ENCODE measurements around the gene DOCK9.

DOCK9 gene

DNA sequence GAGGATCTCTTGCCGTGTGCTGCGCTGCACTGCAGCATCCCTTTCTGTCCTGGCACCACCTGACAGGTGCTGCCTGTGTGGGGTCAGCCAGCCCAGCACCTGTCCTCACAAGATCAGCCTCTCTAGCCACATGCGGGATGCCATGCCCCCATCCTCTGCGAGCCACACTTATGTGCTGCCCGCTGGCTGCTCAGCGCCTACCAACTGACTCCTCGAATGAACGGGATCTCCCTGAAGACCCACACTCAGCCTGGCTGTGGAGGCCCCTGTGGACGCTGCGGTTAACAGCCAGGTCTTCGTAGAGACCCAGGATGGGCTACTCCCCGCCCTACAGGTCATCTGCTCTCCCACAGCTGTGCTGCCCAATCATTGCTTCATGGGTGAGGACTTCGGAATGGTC, 106.1 kb downstream of the DOCK9 start:
- Histone ChIP-seq H3K36me3 (ENCODE audit: control insufficient read depth, insufficient read depth, low read length) (no peaks in the 10 kb centered on the region), H3K9ac (ENCODE audit: low read length) (no peak overlapping the region)

DNA sequence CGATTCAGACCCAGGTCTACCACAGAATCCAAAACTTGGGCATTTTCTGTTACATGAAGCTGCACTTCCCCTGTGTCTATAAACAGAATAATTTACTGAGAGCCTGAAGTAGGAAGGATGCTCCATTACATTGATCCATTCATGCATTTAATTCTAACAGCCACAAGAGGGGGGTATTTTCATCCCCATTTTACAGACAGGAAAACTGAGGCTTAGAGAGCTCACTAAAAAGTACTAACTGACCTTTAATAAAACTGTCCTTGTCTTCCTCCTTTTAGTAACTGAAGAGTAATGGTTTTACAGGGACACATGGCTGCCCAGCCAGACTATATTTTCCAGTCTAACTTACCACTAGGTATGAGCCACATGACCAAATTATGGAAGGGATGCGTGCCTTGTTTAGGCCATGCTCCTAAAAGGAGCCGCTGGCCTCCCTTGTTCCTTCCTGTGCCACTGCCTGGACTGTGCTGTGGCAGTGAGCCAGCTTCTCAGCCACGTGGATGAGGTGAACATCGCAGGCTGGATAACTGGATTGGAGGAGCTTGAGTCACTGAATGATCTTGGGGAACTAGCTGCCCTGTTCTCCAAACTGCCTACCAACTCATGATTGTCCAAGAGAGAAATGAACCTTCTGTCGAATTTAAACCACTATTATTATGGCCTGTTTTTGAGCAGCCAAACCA, 108.3 kb downstream of the DOCK9 start:
- no peaks in the 10 kb centered on the region for H3K36me3 ChIP-seq (ENCODE audit: control insufficient read depth, insufficient read depth, low read length)
- no peak overlapping the region for H3K9ac ChIP-seq (ENCODE audit: low read length)

More for the DNA sequence above, 106.1 kb downstream of the DOCK9 start:
- no peak overlapping the region for H3K4me3 ChIP-seq (ENCODE audit: low read length)
- no peaks in the 10 kb centered on the region for H3K4me1 ChIP-seq (ENCODE audit: control insufficient read depth, insufficient read depth, low read length)
- no peaks in the 10 kb centered on the region for H3K9me3 ChIP-seq (ENCODE audit: control insufficient read depth, low read length)
- H3K27me3 ChIP-seq (ENCODE audit: control insufficient read depth, insufficient read depth, low read length): no peaks in the 10 kb centered on the region

DNA sequence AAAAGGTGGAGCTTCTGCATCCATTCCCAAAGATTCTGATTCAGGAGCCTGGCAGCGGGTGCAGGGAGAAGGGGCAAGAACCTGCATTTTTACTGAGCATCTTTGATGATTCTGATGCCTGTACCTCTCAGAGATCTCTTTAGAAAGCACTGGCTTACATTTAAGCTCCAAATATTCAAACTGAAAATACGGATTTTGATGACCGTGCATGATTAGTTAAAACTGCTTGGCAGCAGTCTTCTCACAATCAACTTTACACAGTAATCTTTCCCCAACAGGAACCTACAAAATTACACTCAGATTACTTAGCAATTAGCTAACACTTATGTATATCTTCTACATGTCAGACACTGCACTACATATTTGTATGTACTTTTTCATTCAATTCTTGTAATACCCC, 108.9 kb downstream of the DOCK9 start:
- no peaks in the 10 kb centered on the region for H3K9me3 ChIP-seq (ENCODE audit: control insufficient read depth, low read length)
- no peaks in the 10 kb centered on the region for H3K27me3 ChIP-seq (ENCODE audit: control insufficient read depth, insufficient read depth, low read length)
- H3K4me3 ChIP-seq (ENCODE audit: low read length): no peak overlapping the region
- no peak overlapping the region for H3K9ac ChIP-seq (ENCODE audit: low read length)
- no peaks in the 10 kb centered on the region for H3K4me1 ChIP-seq (ENCODE audit: control insufficient read depth, insufficient read depth, low read length)
- no peaks in the 10 kb centered on the region for H3K36me3 ChIP-seq (ENCODE audit: control insufficient read depth, insufficient read depth, low read length)

More for the DNA sequence above, 108.3 kb downstream of the DOCK9 start:
- no peaks in the 10 kb centered on the region for H3K27me3 ChIP-seq (ENCODE audit: control insufficient read depth, insufficient read depth, low read length)
- H3K4me3 ChIP-seq (ENCODE audit: low read length): no peak overlapping the region
- H3K9me3 ChIP-seq (ENCODE audit: control insufficient read depth, low read length): no peaks in the 10 kb centered on the region
- no peaks in the 10 kb centered on the region for H3K4me1 ChIP-seq (ENCODE audit: control insufficient read depth, insufficient read depth, low read length)

DNA sequence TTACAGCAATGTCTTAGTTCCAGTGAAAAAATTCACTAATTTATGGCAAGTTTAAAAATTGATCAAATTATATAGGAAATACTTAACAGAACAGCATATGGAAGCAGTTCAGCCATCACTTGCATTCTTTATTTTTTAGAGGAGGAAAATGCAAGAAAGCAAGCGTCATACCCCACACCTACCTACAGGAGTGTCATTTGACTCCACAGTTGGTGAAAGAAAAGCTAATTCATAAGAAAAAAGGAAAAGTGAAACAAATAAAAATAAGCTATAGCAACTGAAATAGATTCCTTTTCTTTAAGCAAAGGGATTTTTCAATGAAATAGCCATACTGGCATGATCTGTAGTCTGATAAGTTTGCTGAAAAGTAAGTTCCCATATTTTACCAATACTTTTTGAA, 111.0 kb downstream of the DOCK9 start:
- no peaks in the 10 kb centered on the region for H3K27me3 ChIP-seq (ENCODE audit: control insufficient read depth, insufficient read depth, low read length)
- H3K36me3 ChIP-seq (ENCODE audit: control insufficient read depth, insufficient read depth, low read length): no peaks in the 10 kb centered on the region
- H3K4me1 ChIP-seq (ENCODE audit: control insufficient read depth, insufficient read depth, low read length): no peaks in the 10 kb centered on the region
- no peaks in the 10 kb centered on the region for H3K9me3 ChIP-seq (ENCODE audit: control insufficient read depth, low read length)
- H3K9ac ChIP-seq (ENCODE audit: low read length): no peak overlapping the region
- no peak overlapping the region for H3K4me3 ChIP-seq (ENCODE audit: low read length)

DNA sequence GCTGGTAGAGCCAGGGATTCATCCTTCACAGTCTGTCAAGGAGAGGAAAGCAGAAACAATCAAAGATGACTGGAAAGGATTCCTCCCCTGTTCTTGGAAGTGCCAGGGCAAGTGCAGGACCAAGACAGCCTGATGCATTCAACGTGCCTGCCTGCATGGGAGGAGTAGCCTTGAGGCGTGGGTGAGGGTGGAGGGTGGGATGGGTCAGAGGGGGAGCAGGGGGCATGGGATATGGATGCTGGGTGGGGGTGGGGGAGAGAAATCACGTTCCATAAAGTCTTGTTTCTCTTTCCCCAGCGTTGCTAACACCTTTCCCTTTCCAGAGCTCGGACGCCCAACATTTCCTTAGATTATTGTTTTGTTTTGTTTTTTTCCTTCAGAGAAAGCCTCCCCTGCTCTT, 117.4 kb downstream of the DOCK9 start:
- no peaks in the 10 kb centered on the region for H3K36me3 ChIP-seq (ENCODE audit: control insufficient read depth, insufficient read depth, low read length)
- no peaks in the 10 kb centered on the region for H3K27me3 ChIP-seq (ENCODE audit: control insufficient read depth, insufficient read depth, low read length)
- H3K9me3 ChIP-seq (ENCODE audit: control insufficient read depth, low read length): no peaks in the 10 kb centered on the region
- no peak overlapping the region for H3K4me3 ChIP-seq (ENCODE audit: low read length)
- H3K9ac ChIP-seq (ENCODE audit: low read length): no peak overlapping the region
- no peaks in the 10 kb centered on the region for H3K4me1 ChIP-seq (ENCODE audit: control insufficient read depth, insufficient read depth, low read length)

DNA sequence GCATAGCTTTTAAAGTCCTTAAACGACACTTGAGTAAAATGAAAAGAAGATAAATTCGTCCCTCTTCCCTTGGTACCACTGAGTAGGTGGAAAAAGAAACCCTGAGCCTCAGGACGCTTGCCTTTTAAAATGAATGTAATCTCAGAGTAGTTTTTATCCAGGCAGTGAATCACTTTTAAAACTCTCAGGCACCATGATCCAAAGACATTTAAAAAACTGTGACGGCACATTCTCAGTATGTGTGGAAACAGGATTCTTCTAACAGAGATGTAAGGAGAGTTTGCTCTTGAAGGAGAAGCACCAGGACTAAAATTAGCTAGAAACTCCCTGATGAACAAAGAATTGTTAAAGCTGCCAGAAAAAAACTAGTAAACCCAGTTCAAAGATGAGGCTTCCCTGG, 119.7 kb downstream of the DOCK9 start:
- no peaks in the 10 kb centered on the region for H3K36me3 ChIP-seq (ENCODE audit: control insufficient read depth, insufficient read depth, low read length)
- no peaks in the 10 kb centered on the region for H3K4me1 ChIP-seq (ENCODE audit: control insufficient read depth, insufficient read depth, low read length)
- H3K27me3 ChIP-seq (ENCODE audit: control insufficient read depth, insufficient read depth, low read length): no peaks in the 10 kb centered on the region
- H3K9ac ChIP-seq (ENCODE audit: low read length): no peak overlapping the region
- H3K9me3 ChIP-seq (ENCODE audit: control insufficient read depth, low read length): no peaks in the 10 kb centered on the region
- H3K4me3 ChIP-seq (ENCODE audit: low read length): no peak overlapping the region

DNA sequence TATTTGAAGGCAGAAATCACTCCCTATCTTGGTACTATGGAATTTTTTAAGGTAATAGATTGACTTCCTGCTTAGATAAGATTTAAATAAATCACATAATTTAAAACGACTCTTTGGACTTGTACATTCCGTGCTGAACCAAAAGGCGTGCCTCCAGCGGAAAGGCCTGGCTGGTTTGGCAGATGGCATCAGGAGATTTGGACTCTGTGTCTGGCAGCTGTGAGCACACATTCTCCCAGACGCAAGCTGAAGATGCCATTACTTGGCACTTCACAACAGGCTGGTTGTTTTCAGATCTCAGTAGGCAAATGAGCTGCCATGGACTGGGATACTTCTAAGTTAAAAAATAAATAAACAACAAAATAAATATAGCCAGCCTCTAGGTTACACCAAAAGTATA, 120.9 kb downstream of the DOCK9 start:
- H3K9ac ChIP-seq (ENCODE audit: low read length): no peak overlapping the region
- H3K36me3 ChIP-seq (ENCODE audit: control insufficient read depth, insufficient read depth, low read length): no peaks in the 10 kb centered on the region
- no peaks in the 10 kb centered on the region for H3K4me1 ChIP-seq (ENCODE audit: control insufficient read depth, insufficient read depth, low read length)
- no peaks in the 10 kb centered on the region for H3K9me3 ChIP-seq (ENCODE audit: control insufficient read depth, low read length)
- H3K4me3 ChIP-seq (ENCODE audit: low read length): no peak overlapping the region
- H3K27me3 ChIP-seq (ENCODE audit: control insufficient read depth, insufficient read depth, low read length): no peaks in the 10 kb centered on the region

DNA sequence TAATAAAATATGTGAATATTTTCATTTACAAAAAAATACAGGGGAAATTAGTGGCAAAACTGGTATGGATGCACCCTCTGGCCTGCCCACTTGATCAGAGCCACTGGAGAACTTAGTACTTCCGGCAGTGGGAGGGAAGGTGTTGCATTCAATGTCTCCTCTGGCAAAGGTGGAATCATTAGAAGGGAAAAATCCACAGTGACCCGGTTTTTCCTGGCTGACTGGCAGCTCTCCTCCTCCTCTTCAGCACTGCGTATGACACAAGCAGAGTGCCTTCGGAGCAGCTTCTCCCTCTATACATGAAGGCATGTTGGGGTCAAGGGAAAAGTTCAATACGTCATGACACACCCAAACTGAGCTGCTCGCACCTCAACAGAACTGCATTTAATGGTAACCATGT, 123.4 kb downstream of the DOCK9 start:
- Histone ChIP-seq H3K9me3 (ENCODE audit: control insufficient read depth, low read length) (no peaks in the 10 kb centered on the region), H3K27me3 (ENCODE audit: control insufficient read depth, insufficient read depth, low read length) (no peaks in the 10 kb centered on the region), H3K4me3 (ENCODE audit: low read length) (no peak overlapping the region), H3K9ac (ENCODE audit: low read length) (no peak overlapping the region), H3K36me3 (ENCODE audit: control insufficient read depth, insufficient read depth, low read length) (no peaks in the 10 kb centered on the region), H3K4me1 (ENCODE audit: control insufficient read depth, insufficient read depth, low read length) (no peaks in the 10 kb centered on the region)

DNA sequence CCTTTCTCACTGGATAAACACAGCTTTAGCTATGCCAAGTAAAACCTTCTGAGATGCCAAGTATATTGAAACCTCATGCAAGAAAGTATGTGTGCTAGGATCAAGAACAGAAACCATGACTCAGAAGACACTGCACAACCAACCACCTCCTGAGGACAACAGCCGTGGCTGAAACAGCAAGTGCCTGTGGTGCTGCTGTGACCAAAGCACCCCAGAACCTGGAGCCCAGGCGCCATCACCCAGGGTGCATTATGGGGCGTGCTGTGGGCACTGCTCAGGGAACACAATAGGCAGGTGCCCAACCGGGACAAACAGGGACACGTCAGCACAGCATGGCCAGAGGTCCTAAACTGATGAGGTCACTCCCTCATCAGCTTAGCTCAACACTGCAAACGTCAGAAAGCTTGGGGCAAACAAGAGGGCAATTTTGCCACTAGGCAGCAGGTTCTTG, 124.1 kb downstream of the DOCK9 start:
- Histone ChIP-seq H3K4me3 (ENCODE audit: low read length) (no peak overlapping the region), H3K9ac (ENCODE audit: low read length) (no peak overlapping the region), H3K36me3 (ENCODE audit: control insufficient read depth, insufficient read depth, low read length) (no peaks in the 10 kb centered on the region), H3K9me3 (ENCODE audit: control insufficient read depth, low read length) (no peaks in the 10 kb centered on the region), H3K4me1 (ENCODE audit: control insufficient read depth, insufficient read depth, low read length) (no peaks in the 10 kb centered on the region), H3K27me3 (ENCODE audit: control insufficient read depth, insufficient read depth, low read length) (no peaks in the 10 kb centered on the region)

DNA sequence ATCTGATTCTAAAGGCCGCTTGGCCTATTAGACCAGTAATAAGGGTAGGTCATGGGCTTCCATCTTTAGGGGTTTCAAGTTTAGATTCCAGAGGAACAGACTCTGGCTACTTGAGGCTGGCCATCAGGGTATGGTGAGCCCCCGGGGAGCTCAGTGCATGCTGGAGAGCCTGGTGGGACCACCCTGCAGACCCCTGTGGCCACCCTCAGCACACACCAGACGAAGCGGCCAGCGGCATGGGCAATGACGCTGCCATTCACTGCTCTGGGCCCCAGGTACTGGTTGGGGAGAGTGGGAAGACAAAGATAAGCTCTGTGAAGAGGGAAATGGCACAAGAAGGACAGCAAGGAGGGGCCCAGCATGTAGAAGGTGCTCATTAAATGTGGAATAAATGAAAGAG, 126.6 kb downstream of the DOCK9 start:
- Histone ChIP-seq H3K4me1 (ENCODE audit: control insufficient read depth, insufficient read depth, low read length) (no peaks in the 10 kb centered on the region), H3K9me3 (ENCODE audit: control insufficient read depth, low read length) (no peaks in the 10 kb centered on the region), H3K4me3 (ENCODE audit: low read length) (no peak overlapping the region), H3K36me3 (ENCODE audit: control insufficient read depth, insufficient read depth, low read length) (no peaks in the 10 kb centered on the region), H3K9ac (ENCODE audit: low read length) (no peak overlapping the region), H3K27me3 (ENCODE audit: control insufficient read depth, insufficient read depth, low read length) (no peaks in the 10 kb centered on the region)

DNA sequence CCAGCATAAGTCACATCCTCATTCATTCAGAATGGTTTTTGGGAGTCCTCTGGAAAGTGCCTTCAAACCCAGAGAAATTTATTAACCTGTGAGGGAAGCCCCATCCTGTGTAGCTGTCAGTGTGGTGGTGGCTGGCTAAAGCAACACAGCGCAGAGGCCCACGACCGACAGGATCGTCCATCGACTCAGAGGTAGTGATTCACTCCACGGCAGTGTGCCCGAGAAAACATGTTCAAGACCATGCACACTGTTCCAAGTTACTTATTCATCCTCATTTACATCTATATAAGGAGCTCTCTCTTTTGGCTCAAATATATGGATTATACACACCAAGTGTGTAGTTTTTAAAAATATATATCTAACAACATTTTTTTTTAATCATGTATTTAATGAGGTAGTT, 129.1 kb downstream of the DOCK9 start:
- Histone ChIP-seq H3K9ac (ENCODE audit: low read length) (no peak overlapping the region), H3K4me3 (ENCODE audit: low read length) (no peak overlapping the region), H3K4me1 (ENCODE audit: control insufficient read depth, insufficient read depth, low read length) (no peaks in the 10 kb centered on the region), H3K9me3 (ENCODE audit: control insufficient read depth, low read length) (no peaks in the 10 kb centered on the region), H3K27me3 (ENCODE audit: control insufficient read depth, insufficient read depth, low read length) (no peaks in the 10 kb centered on the region), H3K36me3 (ENCODE audit: control insufficient read depth, insufficient read depth, low read length) (no peaks in the 10 kb centered on the region)

DNA sequence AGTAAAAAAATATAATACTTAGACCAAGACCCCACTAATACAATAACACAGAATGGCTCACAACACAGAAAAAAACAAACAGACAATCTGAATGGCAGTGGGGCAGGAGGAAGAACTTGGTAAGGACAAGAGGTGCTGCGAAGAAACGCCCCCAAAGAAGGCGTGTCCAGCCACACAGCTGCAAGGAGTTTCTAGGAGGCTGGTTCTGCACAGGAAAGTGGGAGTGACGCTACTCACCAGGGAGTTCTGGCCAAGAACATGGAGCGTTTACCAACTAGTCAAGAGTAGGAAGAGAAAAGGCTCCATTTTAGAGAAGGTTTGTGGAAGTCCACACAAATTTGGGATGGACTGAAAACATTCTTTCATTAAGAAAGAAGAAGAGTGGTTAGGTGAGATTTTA, 130.1 kb downstream of the DOCK9 start:
- Histone ChIP-seq H3K4me3 (ENCODE audit: low read length) (no peak overlapping the region), H3K9me3 (ENCODE audit: control insufficient read depth, low read length) (no peaks in the 10 kb centered on the region), H3K4me1 (ENCODE audit: control insufficient read depth, insufficient read depth, low read length) (no peaks in the 10 kb centered on the region), H3K36me3 (ENCODE audit: control insufficient read depth, insufficient read depth, low read length) (no peaks in the 10 kb centered on the region), H3K9ac (ENCODE audit: low read length) (no peak overlapping the region), H3K27me3 (ENCODE audit: control insufficient read depth, insufficient read depth, low read length) (no peaks in the 10 kb centered on the region)

DNA sequence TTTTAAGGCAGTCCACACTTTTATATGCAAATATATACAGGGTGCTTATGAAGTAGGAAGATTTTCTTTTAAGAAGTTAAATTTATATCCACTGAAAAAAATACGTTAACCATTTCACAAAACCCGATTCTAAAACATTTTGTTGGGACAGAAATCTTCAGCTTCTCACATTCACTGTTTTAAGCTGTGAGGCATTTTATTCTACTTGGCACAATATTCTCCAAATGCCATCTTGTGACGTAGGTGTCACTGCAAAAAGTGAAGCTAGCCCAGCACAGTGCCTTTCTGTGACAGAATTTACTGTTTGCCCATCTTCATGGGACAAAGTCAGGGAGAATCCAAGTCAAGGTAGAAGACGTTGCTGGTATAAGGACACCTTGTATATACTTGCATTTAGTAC, 130.9 kb downstream of the DOCK9 start:
- Histone ChIP-seq H3K9me3 (ENCODE audit: control insufficient read depth, low read length) (no peaks in the 10 kb centered on the region), H3K4me1 (ENCODE audit: control insufficient read depth, insufficient read depth, low read length) (no peaks in the 10 kb centered on the region), H3K27me3 (ENCODE audit: control insufficient read depth, insufficient read depth, low read length) (no peaks in the 10 kb centered on the region), H3K36me3 (ENCODE audit: control insufficient read depth, insufficient read depth, low read length) (no peaks in the 10 kb centered on the region), H3K4me3 (ENCODE audit: low read length) (no peak overlapping the region), H3K9ac (ENCODE audit: low read length) (no peak overlapping the region)
